NCI-H187 (cell line): ENCODE results near the gene PARD3B.

Source experiments
- DNase-seq, 2 experiments: peaks; one replicate each; lab custom pipeline; 2025; lab: John Stamatoyannopoulos, UW

The PARD3B gene

GRCh38 chr2:205276116-205276777, 731.0 kb downstream of the PARD3B start:
- no peak for DNase-seq

GRCh38 chr2:205280596-205281236, 735.4 kb downstream of the PARD3B start:
- DNase-seq, result peak; percentile 25 to 48

- no peak for DNase-seq
Measured at GRCh38 chr2:205283736-205284270, 738.5 kb downstream of the PARD3B start.

GRCh38 chr2:205284334-205284733, 739.1 kb downstream of the PARD3B start:
- no peak for DNase-seq

- DNase-seq, result no peak
Measured at GRCh38 chr2:205287316-205287715, 742.0 kb downstream of the PARD3B start.

- DNase-seq, result no peak
Measured at GRCh38 chr2:205288686-205289085, 743.4 kb downstream of the PARD3B start.

GRCh38 chr2:205290299-205290698, 745.0 kb downstream of the PARD3B start:
- DNase-seq, result no peak

- DNase-seq, result no peak
Measured at GRCh38 chr2:205292665-205293295, 747.5 kb downstream of the PARD3B start.

- DNase-seq, result no peak
Measured at GRCh38 chr2:205293559-205293958, 748.3 kb downstream of the PARD3B start.

GRCh38 chr2:205296959-205297358, 751.7 kb downstream of the PARD3B start:
- DNase-seq, result no peak

- no peak for DNase-seq
Measured at GRCh38 chr2:205297368-205297767, 752.1 kb downstream of the PARD3B start.

- DNase-seq, result no peak
Measured at GRCh38 chr2:205297846-205298245, 752.6 kb downstream of the PARD3B start.

- DNase-seq, result no peak
Measured at GRCh38 chr2:205311201-205311600, 765.9 kb downstream of the PARD3B start.

GRCh38 chr2:205321231-205321630, 776.0 kb downstream of the PARD3B start:
- DNase-seq, result no peak

GRCh38 chr2:205323929-205324328, 778.7 kb downstream of the PARD3B start:
- DNase-seq, result no peak

GRCh38 chr2:205324355-205324754, 779.1 kb downstream of the PARD3B start:
- no peak for DNase-seq

- DNase-seq, result no peak
Measured at GRCh38 chr2:205333351-205333750, 788.1 kb downstream of the PARD3B start.

GRCh38 chr2:205337274-205337673, 792.0 kb downstream of the PARD3B start:
- no peak for DNase-seq

GRCh38 chr2:205338156-205338555, 792.9 kb downstream of the PARD3B start:
- DNase-seq, result no peak

- no peak for DNase-seq
Measured at GRCh38 chr2:205343103-205343502, 797.8 kb downstream of the PARD3B start.

GRCh38 chr2:205346649-205347048, 801.4 kb downstream of the PARD3B start:
- no peak for DNase-seq

GRCh38 chr2:205347899-205348298, 802.6 kb downstream of the PARD3B start:
- DNase-seq, result no peak

- no peak for DNase-seq
Measured at GRCh38 chr2:205352094-205352493, 806.8 kb downstream of the PARD3B start.
